COLO829 (cell line): ENCODE results near the gene TIMM13.

Experiments used
- DNase-seq: peaks from one replicate; pipeline ENCODE4 v3.0.0; 2012; ENCODE audit warnings: low spot score

Gene TIMM13

DNA sequence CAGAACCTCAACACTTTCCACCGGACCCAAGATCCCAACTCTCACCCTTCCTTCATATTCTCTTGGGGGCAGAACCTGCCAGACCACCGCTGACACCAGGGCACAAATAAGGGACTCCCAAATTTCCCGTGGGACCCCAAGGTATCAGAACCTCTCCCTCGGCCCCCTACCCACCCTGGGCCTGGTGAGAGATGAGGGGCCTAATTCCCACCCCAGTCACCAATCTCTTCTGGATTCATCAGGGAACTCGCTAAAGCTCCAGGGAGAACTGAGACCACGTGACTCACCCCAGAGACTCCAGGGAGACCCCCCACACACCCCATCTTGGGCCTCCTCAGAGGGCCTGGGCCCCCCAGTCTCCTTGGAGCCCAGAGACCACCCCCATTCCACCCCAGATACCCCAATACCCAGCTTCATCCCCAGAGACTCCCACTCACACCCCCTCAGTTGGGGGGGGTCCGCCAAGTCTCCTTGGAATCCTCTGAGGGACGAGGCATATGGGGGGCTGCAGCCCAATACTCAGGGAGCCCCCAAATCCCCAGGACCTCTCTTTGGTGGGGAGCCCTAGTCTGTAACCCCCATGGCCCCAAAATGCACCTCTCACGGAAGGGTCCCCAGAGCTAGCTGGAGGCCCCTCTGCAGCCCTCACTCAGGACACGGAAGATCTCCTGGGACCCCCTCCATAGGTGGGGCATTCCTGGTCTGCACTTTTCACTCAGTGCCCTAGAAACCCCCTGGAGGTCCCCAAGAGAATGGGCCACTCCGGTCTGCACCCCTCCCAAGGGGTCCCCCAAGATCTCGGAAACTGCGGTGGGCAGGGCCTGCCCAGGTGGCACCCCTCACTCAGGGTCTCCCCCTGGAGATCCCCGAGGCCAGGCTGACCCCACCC, 27.8 kb upstream of the TIMM13 start:
- DNase-seq = no peak

DNA sequence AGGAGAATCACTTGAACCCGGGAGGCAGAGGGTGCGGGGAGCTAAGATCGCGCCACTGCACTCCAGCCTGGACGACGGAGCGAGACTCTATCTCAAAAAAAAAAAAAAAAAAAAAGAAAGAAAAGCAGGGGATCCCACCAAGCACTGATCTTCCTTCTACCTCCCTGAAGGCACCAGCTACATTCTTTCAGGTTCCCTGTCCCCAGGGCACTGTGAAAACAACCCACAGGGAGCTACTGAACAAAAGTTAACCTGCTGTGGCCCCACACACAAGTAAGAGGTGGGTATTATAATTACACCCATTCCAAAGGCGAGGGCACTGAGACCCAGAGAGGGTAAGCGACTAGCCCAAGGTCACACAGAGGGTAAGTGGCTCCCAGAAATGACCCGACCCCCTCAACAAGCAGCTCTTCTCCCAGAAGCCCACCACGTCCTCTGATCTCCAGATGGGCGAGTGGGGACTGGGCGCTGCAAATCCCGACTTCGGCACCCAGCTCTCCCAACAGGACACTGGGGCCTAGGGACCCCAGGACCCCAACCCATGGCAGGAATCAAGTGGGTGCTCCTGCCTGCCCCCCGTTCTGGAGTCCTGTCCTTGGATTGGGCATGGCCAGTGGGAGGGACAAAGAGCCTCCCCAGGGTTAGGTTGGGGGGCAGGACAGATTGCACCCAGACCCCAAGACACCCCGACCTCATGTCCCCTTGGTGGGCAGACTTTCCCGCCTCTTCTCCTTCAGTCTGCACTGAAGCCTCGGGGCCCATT, 27.0 kb upstream of the TIMM13 start:
- no peak for DNase-seq

GRCh38 chr19:2453431-2454025, 26.1 kb upstream of the TIMM13 start:
- no peak for DNase-seq

DNA sequence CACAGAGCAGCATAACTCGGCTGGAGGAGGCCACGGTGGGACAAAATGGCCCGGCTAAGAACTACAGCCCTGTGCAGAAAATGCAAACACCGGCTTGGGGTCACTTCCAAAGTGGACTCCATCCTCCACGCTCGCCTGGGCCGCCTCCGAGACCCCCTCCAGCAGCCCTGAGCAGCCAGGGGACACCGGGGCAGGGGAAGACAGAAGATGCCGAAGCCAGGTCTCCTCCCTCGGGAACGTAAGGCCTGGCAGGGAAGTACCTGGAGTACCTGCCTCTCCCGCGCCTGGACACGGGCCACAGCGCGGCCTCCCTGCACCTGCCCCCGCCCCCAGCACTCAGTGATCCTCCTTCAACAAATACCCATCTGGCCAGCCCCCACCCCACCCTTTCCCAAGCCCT, 24.4 kb upstream of the TIMM13 start:
- no peak for DNase-seq

- DNase-seq = no peak
Observed at GRCh38 chr19:2451138-2451537, 23.8 kb upstream of the TIMM13 start.

- no peak for DNase-seq
Observed at GRCh38 chr19:2449019-2449418, 21.6 kb upstream of the TIMM13 start.

- DNase-seq = no peak
Observed at GRCh38 chr19:2446381-2446780, 19.0 kb upstream of the TIMM13 start.

GRCh38 chr19:2444251-2445002, 17.0 kb upstream of the TIMM13 start:
- no peak for DNase-seq

DNA sequence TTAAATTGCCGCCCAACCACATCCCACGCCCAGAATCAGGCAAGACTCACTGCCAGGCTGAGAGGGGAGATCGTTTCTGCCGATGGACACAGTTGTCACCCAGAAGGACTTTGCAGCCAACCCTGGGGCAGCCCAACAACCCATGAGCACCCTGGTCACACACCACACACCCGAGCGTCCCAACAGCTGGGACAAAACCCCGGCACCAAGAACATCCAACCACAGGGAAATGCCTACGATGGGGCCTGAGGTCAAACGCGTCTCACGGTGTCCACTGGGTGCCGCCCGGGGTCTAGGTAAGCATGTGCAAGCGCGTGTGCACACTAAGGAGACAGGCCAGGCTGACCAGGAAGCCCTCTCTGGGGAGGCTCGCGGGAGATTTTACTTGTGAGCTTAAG, 16.4 kb upstream of the TIMM13 start:
- DNase-seq = no peak

DNA sequence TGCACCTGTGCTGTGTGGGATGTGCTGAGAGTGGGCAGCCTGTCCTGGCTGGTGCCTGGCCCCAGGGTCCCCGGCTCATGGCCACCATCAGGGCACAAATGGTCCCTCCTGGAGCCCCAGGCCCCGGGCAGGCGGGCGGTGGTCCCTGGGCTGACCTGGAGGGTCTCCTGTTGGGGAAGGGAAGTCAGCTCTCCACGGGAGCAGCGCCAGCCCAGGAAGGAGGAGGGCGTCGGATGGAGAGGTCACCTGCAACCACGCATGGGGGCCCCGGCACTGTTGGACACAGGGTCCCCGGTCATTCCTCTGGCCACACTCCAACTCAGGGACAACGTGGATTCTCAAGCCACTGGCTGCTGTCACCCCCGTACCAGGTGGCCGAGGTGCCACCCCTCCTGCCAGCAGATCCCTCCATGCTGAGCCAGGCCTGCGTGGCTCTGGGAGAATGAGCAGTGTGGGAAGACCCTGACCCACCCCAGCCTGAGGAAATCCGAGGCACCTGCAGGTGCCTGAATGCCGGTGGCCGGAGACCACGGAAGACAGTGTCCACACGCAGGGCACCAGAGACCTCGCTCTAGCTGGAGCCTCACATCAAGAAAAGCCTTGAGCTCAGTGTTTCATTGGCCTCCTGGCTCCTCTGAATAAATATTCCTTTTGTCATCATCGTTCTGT, 15.9 kb upstream of the TIMM13 start:
- no peak for DNase-seq

DNA sequence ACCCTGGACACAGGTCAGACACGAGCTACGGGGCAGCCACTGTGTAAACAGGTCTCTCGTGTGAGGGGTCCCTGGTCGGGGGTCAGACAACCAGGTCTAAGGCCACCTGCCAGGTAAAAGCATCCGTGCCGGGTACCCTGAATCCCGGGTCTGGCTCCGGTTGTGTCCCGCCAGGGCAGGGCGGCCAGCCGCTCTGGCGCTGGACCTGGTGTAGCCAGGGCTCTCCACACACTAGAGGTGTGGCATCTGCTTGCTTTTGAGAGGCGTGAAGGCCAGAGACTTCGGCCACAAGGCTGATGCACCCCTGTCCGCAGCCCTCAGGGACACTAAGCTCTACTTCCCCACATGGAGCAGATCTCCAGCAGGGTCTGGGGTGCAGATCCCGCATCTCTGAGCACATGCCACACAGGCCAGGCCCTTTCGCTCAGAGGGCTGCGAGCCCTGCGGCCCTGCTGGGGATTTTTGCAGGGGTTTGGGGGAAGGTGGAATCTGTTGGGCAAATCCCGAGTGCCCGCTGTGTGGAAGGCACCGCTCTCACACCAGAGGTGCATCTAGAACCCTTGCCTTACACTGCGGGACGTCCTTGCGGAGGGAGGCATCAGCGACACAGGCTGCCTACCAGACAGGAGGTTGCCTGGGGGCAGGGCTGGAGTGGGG, 13.8 kb upstream of the TIMM13 start:
- no peak for DNase-seq

DNA sequence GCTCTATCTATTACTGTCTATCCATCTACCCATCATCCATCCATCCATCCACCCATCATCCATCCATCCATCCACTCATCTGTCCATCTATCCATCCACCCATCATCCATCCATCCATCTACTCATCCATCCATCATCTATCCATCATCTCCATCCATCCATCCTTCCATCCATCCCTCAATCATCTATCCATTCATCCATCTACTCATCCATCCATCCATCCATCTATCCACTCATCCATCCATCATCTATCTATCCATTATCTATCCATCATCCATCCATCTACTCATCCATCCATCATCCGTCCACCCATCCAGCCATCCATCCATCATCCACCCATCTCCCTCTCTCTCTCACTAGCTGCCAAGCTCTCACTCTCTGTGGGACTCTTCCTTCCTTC, 13.1 kb upstream of the TIMM13 start:
- no peak for DNase-seq

DNA sequence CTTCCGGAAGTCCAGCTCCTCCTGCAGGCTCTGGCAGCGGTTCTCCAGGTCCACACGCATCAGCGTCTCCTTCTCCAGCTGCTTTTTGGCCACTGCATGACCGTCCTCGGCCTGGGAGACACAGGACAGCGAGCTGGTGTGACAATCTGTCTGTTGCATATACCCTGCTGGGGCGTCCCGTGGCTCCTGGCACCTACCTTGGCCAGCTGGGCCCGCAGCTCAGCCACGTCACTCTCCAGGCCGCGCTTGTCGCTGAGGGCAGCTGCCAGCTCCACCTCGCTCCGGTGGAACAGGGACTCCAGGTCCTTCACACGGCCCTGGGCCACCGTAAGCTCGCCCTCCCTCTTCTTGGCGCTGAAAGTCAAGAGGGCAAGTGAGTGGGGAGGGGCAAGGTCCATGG, 10.8 kb upstream of the TIMM13 start:
- DNase-seq = no peak

GRCh38 chr19:2436926-2437325, 9.5 kb upstream of the TIMM13 start:
- DNase-seq = no peak

- DNase-seq = no peak
Observed at GRCh38 chr19:2436384-2436783, 9.0 kb upstream of the TIMM13 start.

GRCh38 chr19:2434721-2435265, 7.4 kb upstream of the TIMM13 start:
- no peak for DNase-seq

GRCh38 chr19:2434267-2434666, 6.9 kb upstream of the TIMM13 start:
- no peak for DNase-seq

GRCh38 chr19:2433854-2434253, 6.5 kb upstream of the TIMM13 start:
- DNase-seq = no peak

- DNase-seq = no peak
Observed at GRCh38 chr19:2432131-2432848, 4.9 kb upstream of the TIMM13 start.
